KOPT-K1 (cell line): ENCODE measurements around the gene CDH19.

Experiments used
- H3K27ac ChIP-seq: fragments of 200-600 bp; sonication (generic); 2 replicates; pipeline ENCODE4 v1.5.1; 2016; ENCODE audit warnings: antibody characterized with exemption, mild to moderate bottlenecking, low read depth, low read length; ENCODE audit not compliant: poor library complexity, severe bottlenecking
- H3K36me3 ChIP-seq: fragments of 200-600 bp; sonication (generic); 2 replicates; pipeline ENCODE4 v1.5.1; 2017; ENCODE audit warnings: antibody characterized with exemption, mild to moderate bottlenecking, low read length, moderate library complexity; ENCODE audit not compliant: insufficient read depth
- H3K9me3 ChIP-seq: fragments of 200-600 bp; sonication (generic); 2 replicates; pipeline ENCODE4 v1.5.1; 2017; ENCODE audit warnings: antibody characterized with exemption, low read length, mild to moderate bottlenecking; ENCODE audit not compliant: insufficient read depth, poor library complexity, severe bottlenecking

The CDH19 gene

GRCh38 chr18:66601649-66602048 lies 2.2 kb downstream of the CDH19 start:
- Histone ChIP-seq H3K36me3 (no peaks in the 10 kb centered on the region), H3K9me3 (no peaks in the 10 kb centered on the region), H3K27ac (no peak overlapping the region)

GRCh38 chr18:66599190-66599589 lies 4.7 kb downstream of the CDH19 start:
- Histone ChIP-seq H3K9me3 (no peaks in the 10 kb centered on the region), H3K27ac (no peak overlapping the region), H3K36me3 (no peaks in the 10 kb centered on the region)

- Histone ChIP-seq H3K27ac (no peak overlapping the region), H3K9me3 (no peaks in the 10 kb centered on the region), H3K36me3 (no peaks in the 10 kb centered on the region)
Measured at GRCh38 chr18:66587430-66587829, 16.5 kb downstream of the CDH19 start.

- Histone ChIP-seq H3K27ac (no peak overlapping the region), H3K9me3 (no peaks in the 10 kb centered on the region), H3K36me3 (no peaks in the 10 kb centered on the region)
Measured at GRCh38 chr18:66582211-66582610, 21.7 kb downstream of the CDH19 start.

- no peak overlapping the region for H3K27ac ChIP-seq
- no peaks in the 10 kb centered on the region for H3K36me3 ChIP-seq
- no peaks in the 10 kb centered on the region for H3K9me3 ChIP-seq
Measured at GRCh38 chr18:66575263-66575662, 28.6 kb downstream of the CDH19 start.

GRCh38 chr18:66571845-66572244 lies 32.0 kb downstream of the CDH19 start:
- H3K9me3 ChIP-seq = no peaks in the 10 kb centered on the region
- H3K36me3 ChIP-seq = no peaks in the 10 kb centered on the region
- no peak overlapping the region for H3K27ac ChIP-seq

GRCh38 chr18:66566616-66567015 lies 37.3 kb downstream of the CDH19 start:
- Histone ChIP-seq H3K27ac (no peak overlapping the region), H3K36me3 (no peaks in the 10 kb centered on the region), H3K9me3 (no peaks in the 10 kb centered on the region)

- Histone ChIP-seq H3K36me3 (no peaks in the 10 kb centered on the region), H3K27ac (no peak overlapping the region), H3K9me3 (no peaks in the 10 kb centered on the region)
Measured at GRCh38 chr18:66564236-66564635, 39.7 kb downstream of the CDH19 start.

- Histone ChIP-seq H3K9me3 (no peaks in the 10 kb centered on the region), H3K27ac (no peak overlapping the region), H3K36me3 (no peaks in the 10 kb centered on the region)
Measured at GRCh38 chr18:66562279-66562678, 41.6 kb downstream of the CDH19 start.

- Histone ChIP-seq H3K9me3 (no peaks in the 10 kb centered on the region), H3K36me3 (no peaks in the 10 kb centered on the region), H3K27ac (no peak overlapping the region)
Measured at GRCh38 chr18:66560094-66560493, 43.8 kb downstream of the CDH19 start.

GRCh38 chr18:66558773-66559172 lies 45.1 kb downstream of the CDH19 start:
- Histone ChIP-seq H3K27ac (no peak overlapping the region), H3K36me3 (no peaks in the 10 kb centered on the region), H3K9me3 (no peaks in the 10 kb centered on the region)

- Histone ChIP-seq H3K9me3 (no peaks in the 10 kb centered on the region), H3K36me3 (no peaks in the 10 kb centered on the region), H3K27ac (no peak overlapping the region)
Measured at GRCh38 chr18:66557091-66557490, 46.8 kb downstream of the CDH19 start.

GRCh38 chr18:66555585-66555984 lies 48.3 kb downstream of the CDH19 start:
- H3K36me3 ChIP-seq = no peaks in the 10 kb centered on the region
- H3K27ac ChIP-seq = no peak overlapping the region
- no peaks in the 10 kb centered on the region for H3K9me3 ChIP-seq

GRCh38 chr18:66553824-66554223 lies 50.1 kb downstream of the CDH19 start:
- Histone ChIP-seq H3K27ac (no peak overlapping the region), H3K36me3 (no peaks in the 10 kb centered on the region)

GRCh38 chr18:66550366-66550765 lies 53.5 kb downstream of the CDH19 start:
- no peaks in the 10 kb centered on the region for H3K36me3 ChIP-seq
- no peaks in the 10 kb centered on the region for H3K9me3 ChIP-seq
- no peak overlapping the region for H3K27ac ChIP-seq

More at GRCh38 chr18:66553824-66554223, 50.1 kb downstream of the CDH19 start:
- H3K9me3 ChIP-seq = no peaks in the 10 kb centered on the region

GRCh38 chr18:66548747-66549146 lies 55.1 kb downstream of the CDH19 start:
- H3K27ac ChIP-seq = no peak overlapping the region

GRCh38 chr18:66534110-66534509 lies 69.8 kb downstream of the CDH19 start:
- no peaks in the 10 kb centered on the region for H3K36me3 ChIP-seq
- H3K27ac ChIP-seq = no peak overlapping the region
- H3K9me3 ChIP-seq = no peaks in the 10 kb centered on the region

More at GRCh38 chr18:66548747-66549146, 55.1 kb downstream of the CDH19 start:
- Histone ChIP-seq H3K9me3 (no peaks in the 10 kb centered on the region), H3K36me3 (no peaks in the 10 kb centered on the region)
